HepG2 (cell line): ENCODE measurements around the gene PDS5B. TPM values are rescaled to one million over a fixed set of nuclear protein-coding genes. Genes with fewer than 3 reads are reported as not detected.

ENCODE experiments used
- ATAC-seq: fragments of 200-7000 bp; cut with Tn5 transposase; 3 replicates; pipeline ENCODE4 v1.9.1; 2020; ENCODE audit warnings: mild to moderate bottlenecking, moderate library complexity
- BruUV-seq: library from RNA; stranded (reverse); fragments of 400-500 nt; replicated peaks from 2 replicates; lab custom pipeline; 2021; lab: Mats Ljungman, UMichigan
- CTCF ChIA-PET: fragments of 300-600 bp; formaldehyde crosslinking; extraction: SDS; loops from one replicate; lab custom pipeline; 2021; ENCODE audit warnings: low total read pairs, inconsistent platforms, low intra/inter-chr PET ratio; lab: Yijun Ruan, JAX
- POLR2A ChIA-PET: fragments of 350-600 bp; sonication (Branson Sonifier 250); formaldehyde crosslinking; loops from one replicate; lab custom pipeline; 2020; ENCODE audit warnings: antibody characterized with exemption, inconsistent platforms; lab: Yijun Ruan, JAX
- DNase-seq: peaks from one replicate; pipeline ENCODE4 v3.0.0-alpha.2; 2015; ENCODE audit warnings: low spot score
- FAIRE-seq: peaks from 3 replicates; lab custom pipeline; 2011; peaks lifted over from hg19 to GRCh38; lab: Jason Lieb, UNC
- H2AFZ ChIP-seq: one replicate; pipeline ENCODE4 v1.6.1; 2011; ENCODE audit warnings: low read length, inconsistent platforms
- H3K27ac ChIP-seq: fragments of 300-600 bp; 3 replicates; pipeline ENCODE4 v1.8.0; 2011; ENCODE audit warnings: mixed run types, mild to moderate bottlenecking, mixed read lengths, low read length, inconsistent platforms; ENCODE audit not compliant: insufficient read depth; ENCODE audit errors: extremely low read length
- H3K27me3 ChIP-seq, 2 experiments: fragments of 200-600 bp in 1 of 2; 2 replicates in 1 of 2; 3 replicates in 1 of 2; pipeline versions ENCODE4 v1.6.0 to v1.8.0; 2011; ENCODE audit warnings: low read length in 2 of 2, mild to moderate bottlenecking in 2 of 2, moderate library complexity in 2 of 2, inconsistent platforms in 1 of 2; ENCODE audit not compliant: insufficient read depth in 2 of 2, control insufficient read depth in 1 of 2
- H3K36me3 ChIP-seq, 2 experiments: fragments of 200-600 bp in 1 of 2; replicated peaks in 1 of 2; 2 replicates in 1 of 2; 3 replicates in 1 of 2; pipeline versions ENCODE4 v1.5.1 to v1.8.0; 2011; ENCODE audit warnings: low read length in 2 of 2, inconsistent platforms in 1 of 2; ENCODE audit not compliant: insufficient read depth in 2 of 2, control insufficient read depth in 1 of 2
- H3K4me1 ChIP-seq: 2 replicates; pipeline ENCODE4 v1.5.1; 2012; ENCODE audit warnings: low read length, inconsistent platforms; ENCODE audit not compliant: insufficient read depth
- H3K4me2 ChIP-seq: 2 replicates; pipeline ENCODE4 v1.6.0; 2011; ENCODE audit warnings: low read depth, low read length, inconsistent platforms
- H3K4me3 ChIP-seq, 3 experiments: fragments of 200-600 bp in 1 of 3; sonication (generic), shearing (Covaris generic) in 1 of 3; replicated peaks in 1 of 3; 2 replicates each; pipeline ENCODE4 v1.5.1; 2011 to 2016; ENCODE audit warnings: low read length in 3 of 3, inconsistent platforms in 2 of 3, low read depth in 2 of 3, mild to moderate bottlenecking in 2 of 3, control low read depth in 1 of 3, mixed read lengths in 1 of 3; ENCODE audit not compliant: insufficient read depth in 1 of 3
- H3K79me2 ChIP-seq: one replicate; pipeline ENCODE4 v1.6.1; 2011; ENCODE audit warnings: low read length, inconsistent platforms; ENCODE audit not compliant: insufficient read depth
- H3K9ac ChIP-seq: 2 replicates; pipeline ENCODE4 v1.6.0; 2011; ENCODE audit warnings: mild to moderate bottlenecking, low read depth, low read length, inconsistent platforms; ENCODE audit not compliant: insufficient read depth
- H3K9me3 ChIP-seq: 2 replicates; pipeline ENCODE4 v1.5.1; 2012; ENCODE audit warnings: mild to moderate bottlenecking, low read length
- H4K20me1 ChIP-seq: 2 replicates; pipeline ENCODE4 v1.6.0; 2011; ENCODE audit warnings: inconsistent platforms, mild to moderate bottlenecking, low read length, moderate library complexity; ENCODE audit not compliant: insufficient read depth
- CHD4 ChIP-seq: fragments of 200-600 bp; sonication (generic); IDR thresholded peaks from 2 replicates; pipeline ENCODE4 v1.7.0; 2017; ENCODE audit warnings: mild to moderate bottlenecking, low read length, borderline replicate concordance
- PHB2 ChIP-seq: fragments of 450-650 bp; IDR thresholded peaks from 2 replicates; pipeline ENCODE4 v1.6.1; 2018; ENCODE audit not compliant: partially characterized antibody
- REPIN1 ChIP-seq: sonication (generic); formaldehyde crosslinking; IDR thresholded peaks from 2 replicates; pipeline ENCODE4 v1.8.0; 2022; ENCODE audit warnings: missing genetic modification reagents, low read depth, mild to moderate bottlenecking, borderline replicate concordance
- SALL2 ChIP-seq: sonication (generic); formaldehyde crosslinking; IDR thresholded peaks from 2 replicates; pipeline ENCODE4 v1.8.1; 2023; ENCODE audit warnings: mild to moderate bottlenecking, missing genetic modification reagents, inconsistent platforms
- SP4 ChIP-seq: sonication (generic); formaldehyde crosslinking; IDR thresholded peaks from 2 replicates; pipeline ENCODE4 v1.8.1; 2023; ENCODE audit warnings: mild to moderate bottlenecking, missing genetic modification reagents
- ZNF124 ChIP-seq: sonication (generic); formaldehyde crosslinking; IDR thresholded peaks from 2 replicates; pipeline ENCODE4 v1.4.0; 2020; ENCODE audit warnings: missing genetic modification reagents
- ZNF333 ChIP-seq: sonication (generic); formaldehyde crosslinking; IDR thresholded peaks from 2 replicates; pipeline ENCODE4 v1.4.0; 2020; ENCODE audit warnings: mild to moderate bottlenecking, missing genetic modification reagents, borderline replicate concordance
- ZNF383 ChIP-seq: sonication (generic); formaldehyde crosslinking; IDR thresholded peaks from 2 replicates; pipeline ENCODE4 v1.4.0; 2020; ENCODE audit warnings: missing genetic modification reagents, mild to moderate bottlenecking, borderline replicate concordance
- ZNF430 ChIP-seq: sonication (generic); formaldehyde crosslinking; IDR thresholded peaks from 2 replicates; pipeline ENCODE4 v1.9.0; 2021; ENCODE audit warnings: mild to moderate bottlenecking, missing genetic modification reagents
- ZNF546 ChIP-seq: sonication (generic); formaldehyde crosslinking; conservative IDR thresholded peaks from 2 replicates; pipeline ENCODE4 v1.8.1; 2023; ENCODE audit warnings: mild to moderate bottlenecking, missing genetic modification reagents
- ZNF629 ChIP-seq: sonication (generic); formaldehyde crosslinking; conservative IDR thresholded peaks from 2 replicates; pipeline ENCODE4 v1.5.0; 2020; ENCODE audit warnings: missing genetic modification reagents
- WGBS: methylation state at CpG from one replicate; pipeline ENCODE4 v1.1.6; 2017; ENCODE audit warnings: low lambda C conversion rate; 5-methylcytosine and 5-hydroxymethylcytosine counted together
- in situ Hi-C: cut with HindIII; loops from 2 replicates; pipeline ENCODE4 v1.10.0; 2017; ENCODE audit warnings: low pct_unique_long_range_greater_than_20kb; ENCODE audit not compliant: extremely low pct_ligation_motif_present
- intact Hi-C: fragments of 100-400 bp; cut with micrococcal nuclease; formaldehyde crosslinking; loops from one replicate; pipeline ENCODE4 v1.10.0; 2022; ENCODE audit not compliant: unreplicated experiment
- polyA plus RNA-seq, 8 experiments: library from polyadenylated mRNA; depleted of rRNA in 3 of 8; stranded (reverse) in 7 of 8; unstranded in 1 of 8; fragments of >200 nt; fragmentation: Illumina TruSeq in 4 of 8; extraction: Trizol in 4 of 8; gene quantifications; 2 replicates each; pipeline versions ENCODE4 v1.2.1 to v1.2.3, GENCODE V29; 2011 to 2016; ENCODE audit warnings: low read depth in 4 of 8, missing spikeins in 1 of 8, mixed read lengths in 1 of 8; ENCODE audit not compliant: insufficient read depth in 1 of 8
- total RNA-seq, 5 experiments: library from RNA; depleted of rRNA; stranded (reverse); fragments of >200 nt; fragmentation: Illumina TruSeq; extraction: Trizol; gene quantifications; 2 replicates each; pipeline ENCODE4 v1.2.3, GENCODE V29; 2016; ENCODE audit warnings: low read depth in 1 of 5
- TF ChIP-seq, protein P1 (sequence below): sonication (generic); formaldehyde crosslinking; IDR thresholded peaks from 2 replicates; pipeline ENCODE4 v1.5.0; 2020; ENCODE audit warnings: missing genetic modification reagents

The PDS5B gene
- total and polyA plus RNA-seq, 2 of the 13 experiments (the other 11 are each of a cell fraction or from before 2014, with no cell fraction given), result 5.8 to 24.6 TPM

DNA sequence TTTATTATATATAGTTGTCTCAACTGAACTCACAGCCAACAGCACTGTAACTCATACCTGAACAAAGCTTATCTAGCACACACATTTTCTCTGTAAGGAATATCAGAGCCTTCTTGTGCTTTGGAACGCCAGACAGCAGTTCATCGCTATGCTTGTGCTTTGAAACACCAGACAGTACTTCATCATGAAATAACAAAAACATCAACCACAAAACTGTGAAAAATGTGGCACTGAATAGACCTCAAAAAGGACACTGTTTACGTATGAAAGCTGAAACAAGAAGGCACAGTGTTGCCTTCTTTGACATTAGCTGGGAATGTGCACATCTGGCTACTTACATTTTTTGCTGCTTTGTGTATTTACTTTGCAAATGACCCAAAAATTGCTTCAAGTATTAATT lies 160.2 kb downstream of the PDS5B start (continued):
- TF ChIP-seq PHB2 (no peak), SP4 (CRISPR knock-in tag) (no peak), REPIN1 (no peak)
- TF ChIP-seq, protein P1, sequence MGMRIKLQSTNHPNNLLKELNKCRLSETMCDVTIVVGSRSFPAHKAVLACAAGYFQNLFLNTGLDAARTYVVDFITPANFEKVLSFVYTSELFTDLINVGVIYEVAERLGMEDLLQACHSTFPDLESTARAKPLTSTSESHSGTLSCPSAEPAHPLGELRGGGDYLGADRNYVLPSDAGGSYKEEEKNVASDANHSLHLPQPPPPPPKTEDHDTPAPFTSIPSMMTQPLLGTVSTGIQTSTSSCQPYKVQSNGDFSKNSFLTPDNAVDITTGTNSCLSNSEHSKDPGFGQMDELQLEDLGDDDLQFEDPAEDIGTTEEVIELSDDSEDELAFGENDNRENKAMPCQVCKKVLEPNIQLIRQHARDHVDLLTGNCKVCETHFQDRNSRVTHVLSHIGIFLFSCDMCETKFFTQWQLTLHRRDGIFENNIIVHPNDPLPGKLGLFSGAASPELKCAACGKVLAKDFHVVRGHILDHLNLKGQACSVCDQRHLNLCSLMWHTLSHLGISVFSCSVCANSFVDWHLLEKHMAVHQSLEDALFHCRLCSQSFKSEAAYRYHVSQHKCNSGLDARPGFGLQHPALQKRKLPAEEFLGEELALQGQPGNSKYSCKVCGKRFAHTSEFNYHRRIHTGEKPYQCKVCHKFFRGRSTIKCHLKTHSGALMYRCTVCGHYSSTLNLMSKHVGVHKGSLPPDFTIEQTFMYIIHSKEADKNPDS (CRISPR knock-in tag), result no peak

DNA sequence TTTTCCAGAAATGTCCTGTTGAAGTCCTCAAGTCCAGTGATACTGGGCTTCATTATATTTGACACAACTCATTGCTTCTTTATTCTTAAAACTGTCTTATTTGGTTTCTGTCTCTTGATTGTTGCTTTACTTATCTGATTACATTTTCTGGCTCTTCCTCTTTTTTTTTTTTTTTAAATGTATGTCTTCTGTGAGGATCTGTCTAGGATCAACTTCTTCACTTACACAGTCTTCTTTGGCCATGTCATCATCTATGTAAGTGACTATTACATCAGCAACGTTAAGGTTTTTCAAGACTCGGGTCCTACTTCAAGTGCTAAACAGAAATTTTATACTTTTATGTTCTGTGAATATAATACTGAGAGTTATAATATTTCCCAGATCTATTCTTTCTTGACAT lies 162.1 kb downstream of the PDS5B start:
- FAIRE-seq (no peak), ATAC-seq (no peak), DNase-seq (no peak)
- Histone ChIP-seq H3K27ac (no peak overlapping the region), H3K4me1 (peaks cover 11% of the 10 kb centered on the region; the same call in 1 of the 2 replicates), H3K4me2 (no peak overlapping the region), H3K79me2 (no peaks in the 10 kb centered on the region), H3K4me3 (no peak overlapping the region), H2AFZ (no peak overlapping the region), H3K9ac (no peak overlapping the region), H3K27me3 (no peaks in the 10 kb centered on the region), H3K36me3 (peaks cover 0 to 17% of the 10 kb centered on the region in 2 experiments; a peak in 4 of 5 replicates), H4K20me1 (no peaks in the 10 kb centered on the region), H3K9me3 (no peaks in the 10 kb centered on the region)
- ChIA-PET CTCF (no interaction called here), POLR2A (no interaction called here)
- in situ Hi-C loops (no loop called here), intact Hi-C loops (no loop called here)
- no TSS peak for BruUV-seq
- TF ChIP-seq ZNF546, result no peak
- WGBS, result 98% methylated on average over 2 of the region's 2 CpGs

GRCh38 chr13:32751340-32751739 lies 165.1 kb downstream of the PDS5B start:
- Histone ChIP-seq H3K9ac (no peak overlapping the region), H3K79me2 (no peaks in the 10 kb centered on the region), H2AFZ (no peak overlapping the region), H3K4me2 (no peak overlapping the region), H3K9me3 (no peaks in the 10 kb centered on the region), H3K4me1 (peaks cover 5% of the 10 kb centered on the region; the same call in 1 of the 2 replicates), H3K4me3 (no peak overlapping the region), H3K27me3 (no peaks in the 10 kb centered on the region), H3K36me3 (peaks cover 0 to 15% of the 10 kb centered on the region in 2 experiments; a peak in 3 of 5 replicates), H4K20me1 (no peaks in the 10 kb centered on the region), H3K27ac (no peak overlapping the region)
- ChIA-PET POLR2A (no interaction called here), CTCF (no interaction called here)
- TF ChIP-seq ZNF383 (CRISPR knock-in tag) (no peak), ZNF629 (CRISPR knock-in tag) (no peak), ZNF430 (no peak), SALL2 (no peak), CHD4 (no peak), ZNF124 (CRISPR knock-in tag) (no peak), ZNF333 (CRISPR knock-in tag) (no peak)
- no peak for FAIRE-seq
- no peak for DNase-seq
- ATAC-seq, result no peak
- in situ Hi-C loops (no loop called here), intact Hi-C loops (no loop called here)
- 98% methylated on average over 4 of the region's 4 CpGs for WGBS
- no TSS peak for BruUV-seq
